Stimulated activated CD4-positive, alpha-beta T cell treated with anti-CD3 and anti-CD28 coated beads, Interleukin-1b, Interleukin-23, amount 100 ng/mL, for 24 hours (primary cell): ENCODE measurements around the gene VIP.
"Not testable (repeated sequence)": the region's sequence is repeated elsewhere in the genome, so short reads cannot be mapped to it uniquely, and the experiment has no call there.

Source experiments
- DNase-seq, 4 experiments: peaks; one replicate each; pipeline ENCODE4 v3.0.0-alpha.2; 2020; ENCODE audit warnings: low read depth in 4 of 4, low spot score in 1 of 4

VIP gene

DNA sequence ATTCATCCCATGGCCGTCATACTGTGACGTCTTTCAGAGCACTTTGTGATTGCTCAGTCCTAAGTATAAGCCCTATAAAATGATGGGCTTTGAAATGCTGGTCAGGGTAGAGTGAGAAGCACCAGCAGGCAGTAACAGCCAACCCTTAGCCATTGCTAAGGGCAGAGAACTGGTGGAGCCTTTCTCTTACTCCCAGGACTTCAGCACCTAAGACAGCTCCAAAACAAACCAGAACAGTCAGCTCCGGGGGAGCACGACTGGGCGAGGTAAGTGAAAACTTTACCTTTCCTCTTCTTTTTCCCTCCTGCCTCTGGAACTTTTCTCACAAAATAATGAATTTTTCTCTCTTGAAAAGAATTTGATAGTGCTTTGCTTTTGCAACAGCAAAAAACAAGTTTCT, at the start of gene VIP:
Gene VIP, plus strand, starts transcription at position 104 of the 400 bp plus-strand sequence. CDS start 1,381 bp downstream, outside the sequence.
- no peak for DNase-seq

DNA sequence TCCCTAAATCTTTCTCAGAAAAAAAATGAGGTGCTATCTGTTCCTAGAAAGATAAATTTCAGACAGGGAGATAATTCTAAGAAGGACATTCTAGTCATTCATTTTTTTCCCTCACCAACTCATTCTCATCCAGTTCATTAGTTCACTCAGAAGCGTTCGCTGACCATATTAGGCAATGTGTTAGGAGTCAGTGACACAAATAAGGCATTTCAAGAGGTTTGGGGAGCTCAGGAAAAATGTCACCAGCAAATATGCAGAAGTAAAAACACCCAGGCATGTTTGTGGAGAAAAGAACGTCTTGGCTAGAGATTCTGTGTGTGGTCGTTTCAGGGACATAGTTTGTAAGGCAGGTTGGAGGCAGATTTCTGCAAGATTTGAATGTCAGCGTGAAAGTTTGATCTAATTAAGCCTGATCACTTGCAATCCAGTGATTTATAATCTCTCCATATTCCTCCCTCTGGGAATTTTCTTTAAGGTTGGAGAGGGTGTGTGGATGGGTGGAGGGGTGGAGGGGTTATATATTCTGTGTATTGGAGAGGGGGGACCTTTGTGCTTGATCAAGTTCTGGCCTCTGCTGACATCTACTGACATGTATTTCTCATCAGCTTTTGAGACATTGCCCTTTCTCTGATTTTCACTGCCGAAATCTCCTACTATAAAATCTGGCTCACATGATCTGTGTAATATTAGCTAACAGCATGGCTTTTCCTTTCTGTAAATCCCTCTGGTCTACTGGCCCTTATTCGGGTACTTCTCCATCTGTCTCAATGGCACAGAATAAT, 49.3 kb upstream of the VIP start:
- no peak for DNase-seq

DNA sequence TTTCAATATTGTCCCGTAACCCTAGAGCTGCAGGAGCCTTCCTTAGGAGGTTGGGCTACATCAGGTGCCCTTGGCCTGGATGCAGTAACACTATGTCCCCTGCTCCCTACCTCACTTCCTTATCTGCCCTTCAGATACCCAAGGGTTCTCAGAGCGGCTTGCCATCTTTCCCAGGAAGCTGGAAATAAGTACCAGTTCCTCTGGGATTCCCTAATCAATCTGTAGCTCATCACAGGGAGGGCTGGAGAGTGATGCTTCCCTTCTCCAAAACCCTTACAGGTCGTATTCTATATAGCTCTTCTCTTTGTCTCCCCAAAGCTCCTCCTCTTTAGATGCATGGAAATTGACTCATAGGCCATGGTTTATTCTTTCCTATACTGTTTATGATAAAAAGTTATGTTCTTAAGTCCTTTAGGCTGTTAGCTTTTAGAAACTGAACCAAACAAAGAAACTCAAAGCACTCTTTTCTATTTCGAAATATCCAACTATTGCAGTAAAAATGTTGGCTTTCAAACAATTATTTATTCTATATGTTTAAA, 48.7 kb upstream of the VIP start:
- DNase-seq = no peak

DNA sequence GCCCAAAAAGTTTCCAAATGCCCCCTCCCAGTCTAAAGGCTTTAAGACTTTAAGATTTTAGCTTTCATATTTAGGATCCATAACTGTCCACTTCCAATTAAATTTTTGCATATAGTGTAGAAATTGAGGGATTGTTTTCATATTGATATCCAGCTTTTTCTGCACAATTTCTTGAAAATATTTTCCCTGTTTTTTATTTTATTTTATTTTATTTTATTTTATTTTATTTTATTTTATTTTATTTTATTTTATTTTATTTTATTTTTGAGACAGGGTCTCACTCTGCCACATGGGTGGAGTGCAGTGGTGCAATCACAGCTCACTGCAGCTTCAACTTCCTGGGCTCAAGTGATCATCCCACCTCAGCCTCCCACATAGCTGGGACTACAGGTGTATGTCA, 46.8 kb upstream of the VIP start:
- DNase-seq = not testable (repeated sequence)

DNA sequence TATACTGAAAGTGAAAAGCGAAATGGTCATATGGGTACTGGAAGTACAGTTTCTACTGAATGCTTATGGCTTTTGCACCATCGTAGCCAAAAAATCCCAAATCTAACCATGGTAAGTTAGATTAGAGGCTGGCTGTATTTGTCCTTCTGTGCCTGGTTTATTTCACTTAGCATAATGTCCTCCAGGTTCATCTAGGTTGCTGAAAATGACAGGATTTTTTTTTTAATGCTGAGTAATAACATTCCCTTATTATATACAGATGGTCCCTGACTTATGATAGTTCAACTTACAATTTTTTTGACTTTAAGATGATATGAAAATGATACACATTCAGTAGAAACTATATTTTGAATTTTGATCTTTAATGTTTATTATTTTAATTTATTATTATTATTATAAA, 45.3 kb upstream of the VIP start:
- no peak for DNase-seq

DNA sequence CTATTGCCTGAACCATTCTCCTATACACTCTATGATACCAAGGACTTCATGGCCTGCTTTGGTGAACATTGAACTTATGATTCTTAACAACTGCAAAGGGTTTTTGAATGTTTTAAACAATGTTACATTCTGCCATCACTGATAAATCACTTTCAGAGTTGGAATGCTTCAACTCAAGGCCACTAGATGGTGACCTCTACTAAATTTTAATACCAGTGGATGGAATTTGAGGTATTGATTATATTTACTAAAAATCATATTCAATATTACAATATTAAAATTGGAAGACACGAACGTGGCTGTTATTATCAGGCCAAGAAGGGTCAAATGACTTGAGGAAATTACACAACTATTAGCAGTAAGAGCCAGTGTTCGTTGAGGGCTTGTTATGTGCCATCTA, 34.3 kb upstream of the VIP start:
- DNase-seq = no peak

DNA sequence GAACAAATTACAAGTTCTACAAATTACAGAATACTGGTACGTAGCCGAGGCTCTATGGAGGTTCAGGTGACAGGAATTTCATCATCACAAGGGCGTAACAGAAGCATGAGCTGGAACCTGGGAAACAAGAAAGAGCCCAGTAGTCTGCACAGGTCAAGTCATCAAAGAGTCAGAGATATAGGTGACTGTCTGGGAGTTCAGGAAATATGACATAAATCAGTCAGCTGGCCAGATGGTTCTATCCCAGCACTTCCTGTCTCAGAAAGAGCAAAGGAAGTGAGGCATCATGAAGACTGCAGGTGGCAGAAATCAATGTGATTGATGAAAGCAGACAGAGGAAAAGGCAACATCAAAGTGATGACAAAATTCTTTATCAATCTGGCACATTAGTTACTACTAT, 29.6 kb upstream of the VIP start:
- DNase-seq = no peak

DNA sequence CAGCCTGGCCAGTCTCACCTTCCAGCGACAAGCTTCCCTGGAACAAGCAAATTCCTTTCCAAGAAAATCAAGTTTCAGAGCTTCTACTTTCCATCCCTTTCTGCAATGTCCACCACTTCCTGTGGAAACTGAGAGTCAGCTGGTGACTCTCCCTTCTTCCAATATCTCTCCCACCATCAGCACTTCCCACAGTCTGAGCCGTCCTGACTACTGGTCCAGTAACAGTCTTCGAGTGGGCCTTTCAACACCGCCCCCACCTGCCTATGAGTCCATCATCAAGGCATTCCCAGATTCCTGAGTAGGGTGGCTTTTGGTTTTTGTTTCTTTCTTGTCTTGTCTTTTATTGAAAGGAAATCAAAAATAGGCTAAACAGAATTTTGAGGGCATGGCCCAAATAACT, 28.6 kb upstream of the VIP start:
- DNase-seq = no peak

DNA sequence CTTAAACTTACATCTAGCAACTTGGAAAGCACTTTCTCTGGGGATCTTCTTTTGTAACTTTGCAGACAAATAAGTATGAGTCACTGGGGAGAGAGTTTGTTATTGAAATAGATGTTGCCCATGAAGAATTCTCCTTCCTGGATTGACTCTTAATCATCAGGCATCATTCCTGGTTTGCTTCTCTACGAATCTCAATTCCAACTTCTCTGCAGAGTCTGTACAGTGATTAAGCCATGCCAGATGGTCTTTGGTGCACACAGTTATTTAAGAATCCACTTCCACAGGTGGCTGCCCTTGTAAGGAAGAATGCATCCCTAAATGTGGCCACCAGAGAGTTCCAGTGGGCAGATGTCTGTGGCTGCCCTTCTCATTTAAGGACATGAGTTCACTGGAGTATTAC, 27.2 kb upstream of the VIP start:
- no peak for DNase-seq

DNA sequence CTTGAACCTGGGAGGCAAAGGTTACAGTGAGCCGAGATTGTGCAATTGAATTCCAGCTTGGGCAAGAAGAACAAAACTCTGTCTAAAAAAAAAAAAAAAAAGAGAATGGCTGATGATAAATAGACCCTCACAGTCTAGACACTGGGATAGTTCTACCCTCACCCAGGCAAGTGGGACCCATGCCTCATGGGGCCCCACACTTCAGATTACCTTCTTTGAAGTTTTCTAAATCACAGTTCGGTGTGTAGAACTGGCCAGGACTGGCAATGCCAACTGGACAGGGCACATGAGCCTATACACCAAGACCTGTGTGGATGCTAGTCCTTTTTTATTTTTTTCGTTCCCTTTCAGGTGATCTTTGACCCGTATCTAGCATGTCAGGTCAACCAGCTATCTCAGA, 24.3 kb upstream of the VIP start:
- DNase-seq = no peak

DNA sequence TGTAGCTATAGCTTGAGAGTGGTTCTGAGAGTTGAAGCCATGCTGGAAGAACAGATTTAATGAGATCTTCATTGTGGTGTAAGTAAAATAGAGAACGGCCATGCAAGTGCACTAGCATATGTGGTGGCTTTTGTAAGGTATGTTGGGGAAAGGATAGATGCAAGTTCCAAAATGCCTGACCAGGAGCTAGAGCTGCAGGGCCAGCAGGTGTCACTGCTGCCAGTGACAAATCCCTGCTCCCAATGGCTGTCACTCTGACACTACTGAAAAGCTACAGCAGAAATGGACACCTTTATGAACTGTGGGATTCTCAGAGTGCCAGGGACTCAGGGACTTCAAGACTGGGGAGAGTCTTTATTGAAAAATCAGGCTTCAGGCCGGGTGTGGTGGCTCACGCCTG, 23.1 kb upstream of the VIP start:
- DNase-seq = no peak

DNA sequence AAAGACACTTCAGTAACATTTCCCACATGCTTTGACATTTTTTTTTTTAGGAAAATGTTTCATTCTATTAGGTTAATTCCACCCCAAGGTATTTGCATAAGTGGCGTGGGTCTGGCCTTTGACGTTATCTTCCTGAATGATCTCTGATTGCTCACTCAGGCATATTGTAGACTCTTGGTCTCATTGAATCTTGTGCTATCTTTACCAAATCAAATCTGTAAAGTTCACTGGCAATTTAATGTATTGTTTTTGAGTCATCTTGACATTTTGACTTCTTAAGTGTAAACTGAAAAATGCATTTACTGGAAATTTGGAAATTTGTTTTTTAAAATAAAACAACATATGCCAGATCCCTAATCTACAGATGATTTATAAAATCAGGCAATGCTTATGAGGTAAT, 16.0 kb upstream of the VIP start:
- no peak for DNase-seq

DNA sequence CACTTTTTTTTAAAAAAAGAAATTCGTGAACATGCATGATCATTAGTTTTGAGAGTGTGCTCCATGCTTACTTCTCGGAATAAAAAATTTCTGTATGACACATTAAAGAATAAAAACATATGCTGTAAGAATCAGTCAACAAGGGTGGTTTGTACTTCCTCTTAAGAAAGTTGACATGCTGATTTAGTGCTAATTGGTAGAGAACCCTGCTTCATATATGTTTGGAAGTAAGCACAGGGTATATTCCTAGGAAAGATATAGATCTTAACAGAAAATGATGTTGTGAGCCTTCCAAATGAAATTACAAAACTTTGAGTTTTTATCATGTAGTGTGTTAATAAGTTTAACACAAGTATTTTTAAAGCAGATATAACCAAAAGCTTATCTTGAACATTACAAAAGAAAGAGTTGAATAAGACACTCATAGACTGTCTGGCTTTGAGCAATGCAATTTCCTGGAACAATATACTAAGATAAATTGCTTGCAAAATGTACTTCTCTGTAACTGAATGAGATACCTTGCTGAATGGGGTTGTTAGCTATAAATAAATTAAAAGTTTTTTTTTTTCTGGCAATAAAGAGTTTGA, 13.8 kb upstream of the VIP start:
- no peak for DNase-seq

DNA sequence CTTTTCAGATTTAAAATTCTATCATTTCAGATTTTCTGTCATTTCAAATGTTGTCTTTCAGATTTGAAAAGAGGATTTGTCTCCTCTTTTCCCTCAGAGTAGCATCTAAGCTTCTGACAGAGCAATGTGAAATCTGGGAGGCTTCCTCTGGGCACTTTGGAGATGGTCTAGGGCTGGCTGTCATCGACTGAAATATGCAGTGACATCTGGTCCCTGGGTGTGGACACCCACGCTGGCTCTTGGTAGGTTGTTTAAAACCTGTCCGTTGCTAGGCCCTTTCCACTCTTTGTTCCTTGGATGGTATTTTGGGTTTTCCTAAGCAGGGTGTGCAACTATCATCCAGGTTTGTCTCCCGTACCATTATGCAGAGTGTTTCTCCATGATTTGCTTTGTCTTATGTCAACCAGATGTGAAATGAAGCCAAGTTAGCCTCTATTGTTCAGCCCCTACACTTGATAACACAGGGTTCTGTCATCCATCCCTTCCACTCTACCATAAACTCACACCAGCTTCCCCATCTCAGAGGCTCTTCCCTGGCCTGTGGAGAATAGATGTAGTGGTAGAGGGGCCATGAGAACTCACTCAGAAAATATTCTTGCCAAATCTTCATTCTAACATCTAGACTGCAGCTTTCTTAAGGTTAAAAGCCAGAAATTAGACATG, 5.0 kb upstream of the VIP start:
- no peak for DNase-seq

DNA sequence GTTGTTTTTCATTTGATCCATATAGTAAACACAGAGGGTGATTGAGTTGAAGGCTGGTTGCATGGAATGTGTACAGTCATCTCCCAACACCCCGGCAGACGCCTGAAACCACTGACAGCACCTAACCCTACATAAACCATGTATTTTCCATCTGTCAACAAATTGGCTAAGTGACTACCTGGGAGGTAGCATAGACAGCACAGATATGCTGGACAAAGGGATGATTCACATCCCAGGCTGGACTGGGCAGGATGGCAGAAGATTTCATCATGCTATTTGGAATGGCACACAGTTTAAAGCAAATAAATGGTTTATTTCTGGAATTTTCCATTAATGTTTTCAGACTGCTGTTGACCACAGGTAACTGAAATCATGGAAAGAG, 4.4 kb upstream of the VIP start:
- no peak for DNase-seq

DNA sequence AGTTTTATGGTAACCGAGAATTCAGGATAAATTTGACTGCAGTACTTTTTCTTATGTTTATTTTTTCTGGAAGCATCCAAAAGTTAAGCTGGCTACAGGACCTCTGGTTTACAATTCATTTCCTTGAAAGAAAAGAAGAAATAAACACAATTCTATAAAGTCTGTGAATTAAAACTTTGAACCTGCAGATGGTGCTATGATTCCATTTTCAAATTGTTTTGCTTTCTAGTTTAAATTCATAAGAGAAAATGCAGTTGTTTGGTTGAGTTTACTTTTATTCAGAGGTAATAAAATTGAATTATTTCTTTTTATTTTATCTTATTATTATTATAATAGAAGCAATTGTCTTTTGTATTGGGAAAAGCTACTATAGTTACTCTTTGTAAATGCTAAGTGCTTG, 1.8 kb upstream of the VIP start:
- DNase-seq = no peak

DNA sequence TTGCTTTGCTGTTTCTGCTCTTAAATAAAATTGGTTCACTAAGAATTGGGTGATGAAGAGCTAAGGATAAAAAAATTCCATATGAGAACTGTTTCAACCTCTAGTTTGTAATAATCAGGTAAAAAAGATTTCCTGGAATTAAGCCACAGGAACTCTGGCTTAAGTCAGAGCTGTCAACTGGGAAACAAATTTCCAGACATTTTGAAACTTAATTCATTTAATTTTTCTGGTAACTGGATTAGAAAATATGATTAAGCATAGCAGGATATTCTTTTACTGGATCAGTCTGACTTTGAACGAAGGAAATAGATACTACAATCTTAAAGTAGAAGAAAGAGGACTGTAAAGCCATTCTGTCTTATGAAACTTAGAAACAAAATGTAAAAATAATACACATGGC, 1.3 kb upstream of the VIP start:
- DNase-seq = no peak

DNA sequence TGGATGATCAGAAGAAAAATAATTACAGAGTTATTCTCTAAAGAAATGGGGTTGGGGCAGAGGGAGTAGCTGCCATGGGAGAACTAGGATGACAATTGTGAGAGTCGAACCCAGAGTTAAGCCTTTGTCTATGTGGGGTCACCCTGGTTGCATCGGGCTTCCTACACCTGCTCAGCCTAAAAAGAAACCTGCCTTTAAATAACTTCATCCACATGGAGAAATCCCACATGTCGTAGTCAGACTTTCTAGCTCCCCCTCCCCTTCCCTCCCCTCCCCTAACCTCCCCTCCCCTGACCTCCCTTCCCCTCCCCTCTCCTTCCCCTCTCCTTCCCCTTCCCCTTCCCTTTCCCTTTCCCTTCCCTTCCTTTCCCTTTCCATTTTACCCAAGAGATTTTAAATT, 14.7 kb downstream of the VIP start:
- no peak for DNase-seq

DNA sequence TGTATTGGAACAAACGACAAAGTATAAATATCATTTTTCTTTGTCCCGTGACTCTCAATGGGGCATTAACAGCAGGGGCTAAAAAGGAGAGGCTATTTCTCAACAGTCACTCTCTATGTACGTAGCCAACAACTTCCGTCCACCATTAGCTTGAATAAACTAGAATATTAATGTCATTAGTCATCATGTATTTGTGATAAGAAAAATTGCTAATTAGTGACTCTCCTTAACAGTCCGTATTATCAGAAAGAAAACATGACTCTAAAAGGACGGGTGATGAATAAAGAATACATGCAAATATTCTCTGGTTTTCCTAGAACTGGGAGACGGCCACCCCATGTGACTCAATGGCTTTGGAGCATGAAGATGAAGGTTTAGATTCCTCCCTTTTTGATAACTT, 18.6 kb downstream of the VIP start:
- DNase-seq = no peak

DNA sequence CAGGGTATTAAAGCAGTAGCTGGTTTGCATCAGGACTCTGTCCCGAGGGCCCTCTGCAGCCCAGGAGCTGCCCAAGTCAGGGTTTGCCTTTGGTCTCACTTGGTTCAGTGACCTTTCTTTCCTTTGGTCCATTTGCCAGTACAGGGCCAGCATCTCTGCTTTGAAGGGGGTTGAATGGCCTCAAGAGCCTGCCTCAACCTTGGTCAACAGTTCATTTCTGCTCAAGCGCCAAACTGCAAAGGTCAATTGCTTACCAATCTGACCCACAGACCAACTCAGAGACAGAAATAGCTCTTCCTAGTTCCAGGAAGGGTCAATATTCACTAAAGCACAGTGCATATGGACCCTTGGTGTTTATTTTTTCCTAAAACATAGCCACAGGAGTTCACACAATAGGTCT, 19.4 kb downstream of the VIP start:
- DNase-seq = no peak

DNA sequence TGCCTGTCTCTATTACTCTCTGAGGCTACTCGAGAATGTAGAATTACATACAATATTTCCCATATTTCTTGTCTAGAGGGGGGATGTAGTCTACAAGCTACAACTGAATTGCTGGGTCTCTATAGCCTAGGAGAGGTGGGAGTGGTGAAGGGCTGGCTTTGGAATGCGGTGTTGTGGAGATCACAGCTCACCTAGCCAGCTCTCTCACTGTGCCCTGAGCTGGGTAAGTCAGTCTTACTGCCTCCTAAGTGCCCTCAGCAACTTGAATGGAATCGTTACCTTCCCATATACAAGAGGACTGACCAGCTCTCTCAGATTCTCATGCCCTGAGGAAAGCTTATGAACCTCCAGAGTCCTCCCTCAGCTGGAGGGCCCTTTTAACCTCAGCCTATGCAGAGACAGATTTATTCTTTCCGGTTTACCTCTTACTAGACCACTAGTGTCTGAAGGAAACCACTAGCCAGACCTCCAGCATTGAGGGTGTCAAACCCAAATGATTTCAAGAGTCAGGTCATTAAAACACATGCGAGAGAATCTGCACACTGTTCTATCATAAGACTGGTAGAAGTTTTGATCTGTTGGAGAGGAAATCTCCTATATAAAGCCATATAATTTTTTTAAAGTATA, 20.6 kb downstream of the VIP start:
- DNase-seq = no peak

DNA sequence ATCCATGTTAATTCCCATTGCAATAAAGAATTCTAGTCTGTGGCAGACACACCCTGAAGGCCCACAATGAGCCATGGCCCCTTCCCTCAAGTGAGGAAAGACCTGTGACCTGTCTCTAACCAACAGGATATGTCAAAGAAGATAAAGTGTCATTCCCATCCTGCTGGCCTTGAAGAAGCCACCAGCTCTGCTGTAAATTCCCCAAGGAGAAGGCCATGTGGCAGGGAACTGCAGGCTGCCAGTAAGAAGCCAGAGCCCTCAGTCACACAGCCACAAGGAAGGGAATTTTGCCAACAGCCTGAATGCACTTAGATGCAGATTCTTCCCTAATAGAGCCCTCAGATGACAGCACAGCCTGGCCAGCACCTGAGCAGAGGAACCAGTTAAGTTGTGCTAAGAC, 24.8 kb downstream of the VIP start:
- no peak for DNase-seq
